HCEC 1CT (cell line): Measurements from ENCODE around the gene OR2AT4.
A peak's percentile ranks its signal among the peaks of the same experiment; 100 is the strongest.
"Not testable (repeated sequence)": the region's sequence is repeated elsewhere in the genome, so short reads cannot be mapped to it uniquely, and the experiment has no call there.

Experiments
- DNase-seq: peaks from one replicate; pipeline ENCODE4 v3.0.0-alpha.2; 2017

OR2AT4 gene

DNA sequence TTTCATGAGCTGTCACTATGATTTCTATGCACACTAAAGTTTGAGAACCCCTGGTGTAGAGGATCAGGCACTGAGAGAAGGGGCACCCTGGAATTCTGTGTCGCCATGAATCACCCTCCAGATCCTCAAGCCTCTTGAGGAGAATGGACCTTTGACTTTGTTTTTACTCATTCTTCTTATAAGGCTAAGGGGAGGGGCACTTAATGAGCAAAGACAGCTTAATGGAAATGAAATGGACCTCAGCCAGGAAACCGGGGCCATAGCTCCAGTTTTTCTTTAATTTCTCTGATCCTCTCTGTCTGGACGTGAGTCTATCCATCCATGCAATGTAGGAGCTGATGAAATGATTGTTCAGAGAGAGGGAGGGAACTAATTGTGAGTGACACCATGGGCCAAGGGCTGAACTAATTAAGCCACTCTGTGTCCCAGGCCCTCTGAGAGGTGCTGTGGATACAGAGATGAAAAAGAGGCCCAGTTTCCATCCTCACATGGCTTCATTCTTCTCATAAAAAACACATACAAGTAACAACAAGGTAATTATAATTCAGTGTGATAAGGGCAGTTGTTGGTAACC is 32.8 kb downstream of the OR2AT4 start:
- peak; percentile 77 for DNase-seq

DNA sequence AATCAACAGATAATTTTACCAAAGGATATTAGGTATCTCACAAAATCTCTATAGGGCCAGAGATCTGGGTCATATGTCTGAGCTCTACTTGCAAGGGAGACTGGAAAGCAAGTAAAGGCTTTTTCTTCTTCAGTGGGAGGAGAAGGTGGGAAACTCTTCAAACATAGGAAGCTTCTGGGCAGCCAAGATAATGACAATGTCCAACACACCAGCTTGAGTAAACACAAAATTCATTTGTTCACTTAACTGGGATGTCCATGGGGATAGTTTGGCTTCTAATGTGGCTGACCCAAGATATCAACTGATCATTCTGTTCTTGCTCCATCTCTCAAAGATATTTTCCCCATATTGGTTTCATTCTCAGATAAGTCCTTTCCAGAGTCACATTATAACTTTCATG is 37.4 kb downstream of the OR2AT4 start:
- no peak for DNase-seq

DNA sequence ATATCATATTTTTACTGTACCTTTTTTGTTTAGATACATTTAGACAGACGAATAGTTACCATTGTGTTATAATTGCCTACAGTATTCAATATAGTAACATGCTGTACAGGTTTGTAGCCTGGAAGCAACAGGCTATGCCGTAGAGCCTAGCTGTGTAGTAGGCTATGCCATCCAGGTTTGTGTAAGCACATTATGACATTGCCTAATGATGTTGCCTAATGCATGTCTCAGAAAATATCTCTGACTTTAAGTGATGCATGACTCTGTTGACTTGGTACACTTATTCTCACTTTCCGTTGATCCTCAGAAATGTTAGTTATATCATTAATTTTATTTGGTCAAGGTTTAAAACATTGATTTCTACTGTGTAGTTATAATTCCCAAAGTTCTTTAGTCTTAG is 39.9 kb downstream of the OR2AT4 start:
- no peak for DNase-seq

DNA sequence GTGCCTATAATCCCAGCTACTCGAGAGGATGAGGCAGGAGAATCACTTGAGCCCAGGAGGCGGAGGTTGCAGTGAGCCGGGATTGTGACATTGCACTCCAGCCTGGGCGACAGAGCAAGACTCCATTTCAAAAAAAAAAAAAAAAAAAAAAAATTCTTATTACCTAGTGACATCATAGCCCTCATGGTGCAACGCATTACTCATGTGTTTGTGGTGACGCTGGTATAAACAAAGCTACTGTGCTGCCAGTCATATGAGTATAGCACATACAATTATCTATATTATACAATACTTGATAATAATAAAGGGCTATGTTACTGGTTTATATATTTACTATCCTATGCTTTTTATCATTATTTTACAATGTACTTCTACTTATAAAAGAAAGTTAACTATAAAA is 41.2 kb downstream of the OR2AT4 start:
- DNase-seq, result peak; percentile 71

DNA sequence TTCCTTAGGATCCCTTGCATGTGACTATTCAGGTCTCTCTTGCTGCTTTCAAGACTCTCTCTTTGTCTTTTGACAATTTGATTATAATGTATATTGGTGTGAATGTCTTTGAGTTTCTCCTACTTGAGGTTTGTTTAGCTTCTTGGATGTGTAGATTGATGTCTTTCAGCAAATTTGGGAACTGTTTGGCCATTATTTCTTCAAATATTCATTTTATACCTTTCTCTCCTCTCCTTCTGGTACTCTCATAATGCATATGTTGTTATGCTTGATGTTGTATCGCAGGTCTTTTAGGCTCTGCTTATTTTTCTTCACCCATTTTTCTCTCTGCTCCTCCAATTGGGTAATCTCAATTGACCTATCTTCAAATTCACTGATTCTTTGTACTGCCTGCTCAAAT is 44.2 kb downstream of the OR2AT4 start:
- DNase-seq, result no peak

DNA sequence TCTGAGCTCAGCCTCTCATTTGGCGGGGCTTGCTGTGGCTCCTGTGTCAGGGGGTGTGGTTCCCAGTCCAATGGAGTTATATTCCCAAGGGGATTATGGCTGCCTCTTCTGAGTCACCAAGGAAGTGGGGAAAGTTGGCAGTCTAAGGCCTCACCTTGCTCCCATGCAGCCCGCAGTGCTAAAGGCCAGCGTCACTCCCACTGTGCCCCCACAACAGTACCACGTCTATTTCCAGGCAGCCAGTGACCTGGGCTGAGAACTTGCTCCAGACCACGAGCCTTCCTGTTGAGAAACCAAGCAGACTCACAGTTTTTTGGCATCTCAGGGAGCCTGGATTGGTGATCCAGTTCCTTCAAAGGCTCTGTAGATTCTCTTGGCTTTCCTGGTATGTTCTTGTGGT is 45.6 kb downstream of the OR2AT4 start:
- DNase-seq, result no peak

DNA sequence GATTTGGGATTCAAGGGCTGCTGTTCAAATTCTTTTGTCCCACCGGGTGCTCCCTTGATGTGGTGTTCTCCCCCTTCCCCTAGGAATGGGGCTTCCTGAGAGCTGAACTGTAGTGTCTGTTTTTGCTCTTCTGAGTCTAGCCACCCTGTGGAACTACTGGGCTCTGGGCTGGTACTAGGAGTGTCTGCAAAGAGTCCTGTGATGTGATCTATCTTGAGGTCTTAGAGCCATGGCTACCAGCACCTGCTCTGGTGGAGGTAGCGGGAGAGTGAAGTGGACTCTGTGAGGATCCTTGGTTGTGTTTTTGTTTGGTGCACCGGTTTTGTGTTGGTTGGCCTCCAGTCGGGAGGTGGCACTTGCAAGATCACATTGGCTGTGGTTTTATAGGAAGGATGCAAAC is 46.2 kb downstream of the OR2AT4 start:
- no peak for DNase-seq

DNA sequence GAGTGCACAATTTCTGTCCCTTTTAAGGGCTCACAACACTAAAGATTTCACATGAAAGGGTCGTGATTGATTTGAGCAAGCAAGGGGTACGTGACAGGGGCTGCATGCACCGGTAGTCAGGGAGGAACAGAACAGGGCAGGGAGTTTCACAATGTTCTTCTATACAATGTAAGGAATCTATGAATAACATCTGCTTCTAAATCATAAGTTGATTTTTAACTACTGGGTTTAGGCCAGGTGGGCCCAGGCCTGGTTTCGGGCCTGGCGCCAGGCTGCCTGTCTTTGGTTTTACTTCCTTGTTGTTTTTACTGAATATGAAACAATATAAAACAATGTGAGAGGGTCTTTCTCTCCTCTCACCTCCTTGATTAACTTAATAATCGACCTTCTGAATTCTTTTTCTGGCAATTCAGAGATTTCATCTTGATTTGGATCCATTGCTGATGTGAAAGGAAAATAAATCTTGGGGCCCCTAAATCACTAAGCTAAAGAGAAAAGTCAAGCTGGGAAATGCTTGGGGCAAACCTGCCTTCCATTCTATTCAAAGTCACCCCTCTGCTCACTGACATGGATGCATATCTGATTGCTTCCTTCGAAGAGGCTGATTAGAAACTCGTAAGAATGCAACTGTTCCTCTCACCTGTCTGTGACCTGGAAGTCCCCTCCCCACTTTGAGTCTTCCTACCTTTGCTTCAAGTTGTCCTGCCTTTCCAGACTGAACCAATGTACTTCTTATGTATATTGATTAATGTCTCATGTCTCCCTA is 47.0 kb downstream of the OR2AT4 start:
- DNase-seq, result not testable (repeated sequence)

DNA sequence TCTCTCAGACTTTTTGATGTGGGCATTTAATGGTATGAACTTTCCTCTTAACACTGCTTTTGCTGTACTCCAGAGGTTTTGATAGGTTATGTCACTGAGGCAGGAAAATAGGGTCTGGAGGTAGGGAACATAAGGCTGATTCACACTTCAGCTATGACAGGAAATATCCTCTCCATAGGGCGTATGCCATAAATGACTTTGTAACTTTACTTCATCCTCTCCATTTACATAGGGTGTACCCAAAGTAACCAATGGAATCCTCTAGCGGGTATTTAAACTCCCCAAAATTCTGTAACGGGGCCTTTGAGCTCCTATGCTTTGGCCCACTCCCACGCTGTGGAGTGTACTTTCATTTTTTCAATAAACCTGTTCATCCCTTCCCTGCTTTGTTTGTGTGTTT is 49.5 kb downstream of the OR2AT4 start:
- no peak for DNase-seq

DNA sequence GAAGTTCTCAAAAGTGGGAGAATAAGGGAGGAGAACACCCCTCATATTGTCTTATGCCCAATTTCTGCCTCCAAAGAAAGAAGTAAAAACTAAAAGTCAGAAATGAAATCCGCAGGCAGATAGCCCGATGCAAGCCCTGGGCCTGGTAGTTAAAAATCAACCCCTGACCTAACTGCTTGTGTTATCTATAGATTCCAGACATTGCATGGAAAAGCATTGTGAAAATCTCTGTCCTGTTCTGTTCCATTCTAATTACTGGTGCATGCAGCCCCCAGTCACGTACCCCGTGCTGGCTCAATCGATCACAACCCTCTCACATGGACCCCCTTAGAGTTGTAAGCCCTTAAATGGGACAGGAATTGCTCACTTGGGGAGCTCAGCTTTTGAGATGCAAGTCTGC is 50.0 kb downstream of the OR2AT4 start:
- not testable (repeated sequence) for DNase-seq

DNA sequence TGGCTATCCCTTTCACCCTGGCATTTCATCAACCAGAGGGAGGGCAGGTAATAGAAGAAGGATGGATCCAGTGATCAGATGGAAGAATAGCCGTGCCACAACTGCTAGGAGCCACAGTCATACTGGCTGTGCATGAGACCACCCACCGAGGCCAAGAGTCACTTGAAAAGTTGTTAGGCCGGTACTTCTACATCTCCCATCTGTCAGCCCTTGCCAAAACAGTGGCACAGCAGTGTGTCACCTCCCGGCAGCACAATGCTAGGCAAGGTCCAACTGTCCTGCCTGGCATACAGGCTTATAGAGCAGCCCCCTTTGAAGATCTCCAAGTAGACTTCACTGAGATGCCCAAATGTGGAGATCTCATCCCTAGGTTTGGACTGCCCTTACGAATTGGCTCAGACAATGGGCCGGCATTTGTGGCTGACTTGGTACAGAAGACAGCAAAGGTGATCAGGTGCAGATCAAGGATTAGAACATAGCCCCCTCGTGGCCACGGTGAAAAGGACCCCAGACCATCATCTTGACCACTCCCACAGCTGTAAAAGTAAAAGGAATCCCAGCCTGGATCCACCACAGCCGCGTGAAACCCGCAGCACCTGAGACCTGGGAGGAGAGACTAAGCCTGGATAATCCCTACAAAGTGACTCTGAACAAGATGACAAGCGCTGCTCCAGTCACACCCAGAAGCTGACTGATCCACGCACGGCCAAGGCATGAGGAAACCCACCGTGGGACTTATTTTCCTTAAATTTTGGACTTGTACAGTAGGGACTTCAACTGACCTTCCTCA is 52.1 kb downstream of the OR2AT4 start:
- not testable (repeated sequence) for DNase-seq

DNA sequence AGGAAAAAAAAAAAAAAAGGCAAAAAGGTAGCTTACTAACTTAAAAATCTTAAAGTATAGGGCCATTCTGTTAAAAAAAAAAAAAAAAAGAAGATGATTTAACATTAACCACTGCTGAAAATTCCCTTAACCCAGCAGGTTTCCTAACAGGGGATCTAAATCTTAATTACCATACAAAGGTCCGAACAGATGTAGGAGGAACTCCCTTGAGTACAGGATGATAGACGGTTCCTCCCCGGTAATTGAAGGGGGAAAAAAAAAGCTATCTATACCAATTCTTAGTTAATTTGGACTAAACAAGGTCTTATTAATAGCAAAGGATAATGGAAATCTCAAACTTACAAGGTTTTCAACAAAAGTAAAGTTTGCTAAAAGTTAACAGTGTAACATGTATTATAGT is 54.9 kb downstream of the OR2AT4 start:
- DNase-seq, result not testable (repeated sequence)

DNA sequence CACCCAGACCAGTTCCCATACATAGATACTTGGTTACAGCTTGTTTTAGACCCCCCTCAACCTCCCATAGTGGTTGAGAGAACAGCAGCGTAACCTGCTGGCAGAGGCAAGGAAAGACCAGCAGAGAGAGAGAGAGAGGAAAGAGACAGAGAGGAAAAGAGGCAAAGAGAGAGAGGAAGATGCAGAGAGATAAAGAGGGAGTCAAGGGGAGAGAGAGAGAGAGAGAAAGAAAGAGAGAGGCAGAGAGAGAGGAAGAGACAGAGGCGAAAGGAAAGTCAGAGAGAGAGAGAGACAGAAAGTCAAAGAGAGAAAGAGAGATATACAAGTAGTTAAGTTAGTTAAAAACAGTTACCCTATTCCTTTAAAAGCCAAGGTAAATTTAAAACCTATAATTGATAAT is 55.4 kb downstream of the OR2AT4 start:
- no peak for DNase-seq

DNA sequence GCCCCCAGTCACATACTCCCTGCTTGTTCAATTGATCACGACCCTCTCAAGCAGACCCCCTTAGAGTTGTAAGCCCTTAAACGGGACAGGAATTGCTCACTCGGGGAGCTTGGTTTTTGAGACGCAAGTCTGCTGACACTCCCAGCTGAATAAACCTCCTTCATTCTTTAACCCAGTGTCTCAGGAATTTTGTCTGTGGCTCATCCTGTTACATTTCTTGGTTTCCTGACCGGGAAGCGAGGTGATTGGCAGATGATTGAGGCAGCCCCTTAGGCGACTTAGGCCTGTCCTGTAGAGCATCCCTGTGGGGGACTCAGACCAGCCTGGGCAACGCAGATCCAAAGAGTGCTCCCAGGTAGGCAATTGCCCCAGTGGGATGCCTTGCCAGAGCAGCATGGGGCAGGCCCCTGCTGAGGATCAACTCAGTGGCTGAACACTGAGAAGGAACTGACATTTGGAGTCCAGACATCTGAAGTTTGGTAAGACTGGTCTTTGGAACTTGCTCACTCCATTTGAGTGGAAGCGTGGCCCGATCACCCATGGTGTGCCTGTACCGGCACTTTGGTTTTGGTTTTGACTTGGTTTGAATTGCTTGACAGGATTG is 56.4 kb downstream of the OR2AT4 start:
- DNase-seq, result no peak

DNA sequence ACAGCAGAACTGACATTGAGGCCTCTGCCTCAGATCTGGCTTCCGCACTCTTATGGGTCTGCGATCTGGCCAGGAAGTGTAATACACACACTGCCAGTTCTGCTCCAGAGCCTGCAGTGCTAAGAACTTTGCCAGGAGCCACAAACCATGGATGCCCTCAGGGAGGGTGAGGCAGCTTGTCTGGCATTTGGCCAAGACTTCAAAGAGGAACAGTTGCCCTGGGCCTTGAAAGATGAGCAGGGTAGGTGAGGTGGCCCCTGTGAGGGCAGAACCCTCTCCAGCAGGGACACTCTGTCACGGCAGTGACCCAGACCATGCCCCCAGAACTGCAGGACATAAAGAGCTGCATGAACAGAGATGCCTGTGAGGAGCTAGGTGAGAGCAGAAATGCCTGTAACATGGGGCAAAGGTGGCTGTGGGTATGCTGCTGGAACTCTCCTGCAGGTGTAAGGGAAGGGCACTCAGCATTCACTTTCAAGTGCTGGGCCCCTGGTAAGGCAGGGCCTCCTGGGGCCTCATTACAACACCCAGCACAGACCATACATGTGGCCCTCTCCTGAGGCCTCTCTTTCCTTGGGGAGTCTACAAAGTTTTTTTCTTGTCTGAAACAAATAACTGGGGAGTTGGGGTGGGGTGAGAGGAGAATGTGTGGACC is 60.6 kb downstream of the OR2AT4 start:
- DNase-seq, result no peak

DNA sequence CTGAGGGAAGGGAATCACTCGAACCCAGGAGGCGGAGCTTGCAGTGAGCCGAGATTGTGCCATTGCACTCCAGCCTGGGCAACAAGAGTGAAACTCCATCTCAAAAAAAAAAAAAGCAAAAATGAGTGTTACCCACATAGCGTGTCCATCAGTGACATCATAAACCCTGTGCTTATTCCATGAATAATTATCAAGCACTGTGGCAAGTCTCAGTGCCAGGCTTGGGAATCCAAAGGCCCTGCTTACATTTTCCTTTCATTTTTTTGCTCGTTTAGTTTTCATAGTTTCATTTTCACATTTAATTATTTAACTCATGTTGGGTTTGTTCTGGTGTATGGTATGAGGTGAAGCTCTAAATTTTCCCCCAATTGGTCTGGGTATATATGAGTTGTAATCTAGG is 61.4 kb downstream of the OR2AT4 start:
- no peak for DNase-seq

DNA sequence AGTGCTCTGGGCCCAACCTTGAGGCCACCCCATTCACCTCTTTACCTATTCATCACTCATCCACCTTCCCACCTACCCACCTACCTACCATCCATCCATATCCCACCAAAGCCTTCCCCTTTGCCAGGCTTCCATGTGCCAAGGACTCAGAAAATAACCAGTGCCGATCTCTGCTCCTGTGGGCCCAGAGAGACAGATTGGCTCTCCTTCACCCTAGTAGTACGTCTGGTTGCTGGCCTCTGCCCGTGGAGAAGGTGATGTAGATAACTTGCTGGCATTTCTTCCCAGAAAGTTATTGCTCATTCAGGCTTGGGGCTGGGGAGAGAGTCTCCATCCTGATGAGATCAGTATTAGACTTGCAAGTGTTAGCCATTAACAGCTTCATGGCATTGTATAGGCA is 62.8 kb downstream of the OR2AT4 start:
- DNase-seq, result no peak

DNA sequence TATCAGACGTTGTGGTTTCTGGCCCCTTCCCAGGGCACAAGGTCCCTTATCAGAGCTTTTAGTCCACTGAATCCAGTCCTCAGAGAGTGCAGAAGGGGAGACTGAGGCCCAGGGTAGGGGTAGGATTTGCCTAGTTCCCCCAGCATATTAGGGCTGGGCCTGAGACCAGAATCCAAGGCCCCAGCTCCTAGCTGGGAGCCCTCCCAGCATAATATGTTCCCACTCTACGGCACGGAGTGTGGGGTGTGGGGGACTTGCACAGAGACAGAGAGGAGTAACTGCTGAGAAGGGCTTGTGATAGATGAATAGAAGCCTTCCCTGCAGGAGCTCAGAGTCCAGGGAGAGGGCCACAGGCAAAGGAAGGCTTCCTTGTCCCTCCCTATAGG is 64.1 kb downstream of the OR2AT4 start:
- DNase-seq, result no peak

DNA sequence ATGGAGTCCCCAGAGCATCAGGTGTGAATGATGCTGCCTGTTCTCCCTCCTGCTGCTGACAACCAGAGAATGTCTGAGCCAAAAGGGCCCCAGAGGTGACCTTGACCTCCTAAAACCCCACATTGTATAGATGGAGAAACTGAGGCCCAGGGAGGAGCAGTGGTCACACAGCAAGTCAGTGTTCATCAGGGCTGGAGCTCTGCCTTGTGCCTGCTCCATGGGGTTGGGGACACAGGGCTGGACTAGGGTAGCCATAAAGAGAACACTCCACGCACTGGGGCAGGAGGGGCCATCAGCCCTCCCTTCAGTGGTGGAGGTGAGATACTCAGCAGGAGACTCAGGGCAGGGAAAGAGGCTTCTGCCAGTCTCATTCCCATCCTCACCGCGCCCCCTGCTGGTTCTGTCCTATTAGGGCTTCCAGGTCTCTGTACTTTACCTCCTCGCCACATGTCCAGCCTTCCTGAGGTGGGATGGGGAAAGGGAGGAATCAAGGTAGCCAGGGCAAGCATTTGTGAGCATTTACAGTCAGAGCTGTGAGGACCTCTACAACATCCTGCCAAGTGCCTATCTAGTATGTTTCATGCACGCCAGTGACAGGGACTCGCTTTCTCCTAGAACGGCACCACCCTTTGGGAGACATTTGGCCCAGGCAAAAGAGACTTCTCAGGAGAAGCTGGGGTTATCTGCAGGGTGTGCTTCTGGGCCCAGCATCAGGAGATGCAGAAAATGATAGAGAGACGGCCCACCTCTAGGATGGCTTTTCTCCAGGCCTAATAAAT is 64.7 kb downstream of the OR2AT4 start:
- DNase-seq, result peak; percentile 79
